OCI-LY1 (cell line): Measurements from ENCODE around the gene EPS8L3.

Experiments used
- H2AFZ ChIP-seq: fragments of 200-600 bp; sonication (generic), shearing (Covaris generic); 2 replicates; pipeline ENCODE4 v1.6.0; 2014; ENCODE audit warnings: antibody characterized with exemption, mild to moderate bottlenecking, low read length
- H3F3A ChIP-seq: fragments of 200-600 bp; sonication (generic), shearing (Covaris generic); 2 replicates; pipeline ENCODE4 v1.6.0; 2014; ENCODE audit warnings: mild to moderate bottlenecking, antibody characterized with exemption, low read length, moderate library complexity; ENCODE audit not compliant: insufficient read depth
- H3K27ac ChIP-seq: fragments of 200-600 bp; sonication (generic); 2 replicates; pipeline ENCODE4 v1.5.1; 2014; ENCODE audit warnings: low read length, mixed run types, mild to moderate bottlenecking, low read depth; ENCODE audit not compliant: poor library complexity, severe bottlenecking
- H3K27me3 ChIP-seq: fragments of 200-600 bp; sonication (generic); 2 replicates; pipeline ENCODE4 v1.6.0; 2014; ENCODE audit warnings: antibody characterized with exemption, mild to moderate bottlenecking, low read length, moderate library complexity; ENCODE audit not compliant: insufficient read depth
- H3K36me3 ChIP-seq: fragments of 200-600 bp; sonication (generic); 2 replicates; pipeline ENCODE4 v1.6.1; 2014; ENCODE audit warnings: mild to moderate bottlenecking, antibody characterized with exemption, low read length, moderate library complexity, mixed read lengths; ENCODE audit not compliant: insufficient read depth
- H3K4me1 ChIP-seq: fragments of 200-600 bp; sonication (generic); 2 replicates; pipeline ENCODE4 v1.5.1; 2014; ENCODE audit warnings: mild to moderate bottlenecking, low read length, moderate library complexity; ENCODE audit not compliant: insufficient read depth, severe bottlenecking
- H3K4me2 ChIP-seq: fragments of 200-600 bp; sonication (generic), shearing (Covaris generic); 2 replicates; pipeline ENCODE4 v1.6.1; 2014; ENCODE audit warnings: low read length
- H3K4me3 ChIP-seq: fragments of 200-600 bp; sonication (generic); 2 replicates; pipeline ENCODE4 v1.5.1; 2014; ENCODE audit warnings: low read length, low read depth, mild to moderate bottlenecking, mixed read lengths; ENCODE audit not compliant: poor library complexity, severe bottlenecking
- H3K79me2 ChIP-seq: fragments of 200-600 bp; shearing (Covaris generic); 2 replicates; pipeline ENCODE4 v1.6.1; 2016; ENCODE audit warnings: mixed run types, low read length, mixed read lengths; ENCODE audit not compliant: insufficient read depth
- H3K9ac ChIP-seq: fragments of 200-600 bp; sonication (generic), shearing (Covaris generic); 2 replicates; pipeline ENCODE4 v1.6.1; 2014; ENCODE audit warnings: mild to moderate bottlenecking, low read length, mixed read lengths
- H3K9me2 ChIP-seq: fragments of 200-600 bp; sonication (generic), shearing (Covaris generic); 2 replicates; pipeline ENCODE4 v1.6.1; 2014; ENCODE audit warnings: low read depth, mild to moderate bottlenecking, low read length, mixed read lengths
- H3K9me3 ChIP-seq: fragments of 200-600 bp; shearing (Covaris generic); 2 replicates; pipeline ENCODE4 v1.6.1; 2014; ENCODE audit warnings: low read length, mixed read lengths
- H4K20me1 ChIP-seq: fragments of 200-600 bp; sonication (generic), shearing (Covaris generic); 2 replicates; pipeline ENCODE4 v1.6.0; 2016; ENCODE audit warnings: mild to moderate bottlenecking, low read length; ENCODE audit not compliant: insufficient read depth
- CTCF ChIP-seq: fragments of 200-600 bp; sonication (generic), shearing (Covaris generic); IDR thresholded peaks from 2 replicates; pipeline ENCODE4 v1.5.1; 2017; ENCODE audit warnings: mild to moderate bottlenecking, antibody characterized with exemption, low read length, moderate library complexity, mixed read lengths
- EZH2 ChIP-seq: fragments of 200-600 bp; sonication (generic), shearing (Covaris generic); IDR thresholded peaks from 2 replicates; pipeline ENCODE4 v1.8.0; 2017; ENCODE audit warnings: borderline replicate concordance, mixed run types, mild to moderate bottlenecking, antibody characterized with exemption, low read length, moderate library complexity, mixed read lengths

EPS8L3 gene

GRCh38 chr1:109739738-109740614 lies 23.7 kb downstream of the EPS8L3 start:
- TF ChIP-seq EZH2 (no peak), CTCF (no peak)
- Histone ChIP-seq H3K9me3 (no peaks in the 10 kb centered on the region), H3K79me2 (no peaks in the 10 kb centered on the region), H3K9ac (no peak overlapping the region), H3K36me3 (no peaks in the 10 kb centered on the region), H3F3A (no peaks in the 10 kb centered on the region), H3K27me3 (no peaks in the 10 kb centered on the region), H4K20me1 (no peaks in the 10 kb centered on the region), H2AFZ (no peak overlapping the region), H3K27ac (no peak overlapping the region), H3K9me2 (no peaks in the 10 kb centered on the region), H3K4me3 (peak overlapping the region; percentile 36), H3K4me1 (no peaks in the 10 kb centered on the region), H3K4me2 (peak overlapping the region; percentile 39; the same call in 1 of the 2 replicates)

- Histone ChIP-seq H3K9me2 (no peaks in the 10 kb centered on the region), H3K4me3 (no peak overlapping the region), H3K27me3 (0 out of 2 replicates have a peak, but pooled peaks cover 6% of the 10 kb centered on the region), H3K9ac (no peak overlapping the region), H3K9me3 (no peaks in the 10 kb centered on the region), H3K36me3 (no peaks in the 10 kb centered on the region), H3K4me1 (no peaks in the 10 kb centered on the region), H2AFZ (no peak overlapping the region), H3K4me2 (no peak overlapping the region), H3K27ac (no peak overlapping the region), H4K20me1 (no peaks in the 10 kb centered on the region), H3K79me2 (no peaks in the 10 kb centered on the region), H3F3A (no peaks in the 10 kb centered on the region)
- TF ChIP-seq CTCF (no peak), EZH2 (no peak)
Observed at GRCh38 chr1:109733236-109733870, 30.4 kb downstream of the EPS8L3 start.

- no peak overlapping the region for H3K27ac ChIP-seq
Observed at GRCh38 chr1:109732390-109732881, 31.3 kb downstream of the EPS8L3 start.

More at GRCh38 chr1:109732390-109732881, 31.3 kb downstream of the EPS8L3 start:
- H3K4me3 ChIP-seq = no peak overlapping the region
- H3F3A ChIP-seq = no peaks in the 10 kb centered on the region
- no peak overlapping the region for H3K4me2 ChIP-seq
- no peaks in the 10 kb centered on the region for H3K9me3 ChIP-seq
- no peaks in the 10 kb centered on the region for H3K36me3 ChIP-seq
- H2AFZ ChIP-seq = no peak overlapping the region
- TF ChIP-seq CTCF (no peak), EZH2 (no peak)
- no peaks in the 10 kb centered on the region for H3K79me2 ChIP-seq
- H3K27me3 ChIP-seq = 0 out of 2 replicates have a peak, but pooled peaks cover 6% of the 10 kb centered on the region
- no peaks in the 10 kb centered on the region for H4K20me1 ChIP-seq
- H3K9ac ChIP-seq = no peak overlapping the region
- H3K4me1 ChIP-seq = no peaks in the 10 kb centered on the region
- no peaks in the 10 kb centered on the region for H3K9me2 ChIP-seq
